PC-9 (cell line): ENCODE data around the gene LRRC7.

ENCODE experiments used
- CTCF ChIP-seq: fragments of 200-600 bp; sonication (generic); conservative IDR thresholded peaks from 2 replicates; pipeline ENCODE4 v1.6.1; 2017; ENCODE audit warnings: mixed run types, antibody characterized with exemption, mild to moderate bottlenecking, moderate library complexity
- EZH2 ChIP-seq: fragments of 200-600 bp; sonication (generic); IDR thresholded peaks from 2 replicates; pipeline ENCODE4 v1.8.0; 2017; ENCODE audit warnings: antibody characterized with exemption, low read depth

GRCh38 chr1:69752831-69753230 is 185.1 kb downstream of the LRRC7 start:
- TF ChIP-seq CTCF: no peak
- no peak for TF ChIP-seq EZH2
